NCI-H82 treated with DMSO at 0.1 percent for 48 hours (cell line): ENCODE data around the gene IMP4.

Source experiments
- DNase-seq: peaks from one replicate; lab custom pipeline; 2025; ENCODE audit not compliant: unreplicated experiment; lab: John Stamatoyannopoulos, UW

IMP4 gene

DNA sequence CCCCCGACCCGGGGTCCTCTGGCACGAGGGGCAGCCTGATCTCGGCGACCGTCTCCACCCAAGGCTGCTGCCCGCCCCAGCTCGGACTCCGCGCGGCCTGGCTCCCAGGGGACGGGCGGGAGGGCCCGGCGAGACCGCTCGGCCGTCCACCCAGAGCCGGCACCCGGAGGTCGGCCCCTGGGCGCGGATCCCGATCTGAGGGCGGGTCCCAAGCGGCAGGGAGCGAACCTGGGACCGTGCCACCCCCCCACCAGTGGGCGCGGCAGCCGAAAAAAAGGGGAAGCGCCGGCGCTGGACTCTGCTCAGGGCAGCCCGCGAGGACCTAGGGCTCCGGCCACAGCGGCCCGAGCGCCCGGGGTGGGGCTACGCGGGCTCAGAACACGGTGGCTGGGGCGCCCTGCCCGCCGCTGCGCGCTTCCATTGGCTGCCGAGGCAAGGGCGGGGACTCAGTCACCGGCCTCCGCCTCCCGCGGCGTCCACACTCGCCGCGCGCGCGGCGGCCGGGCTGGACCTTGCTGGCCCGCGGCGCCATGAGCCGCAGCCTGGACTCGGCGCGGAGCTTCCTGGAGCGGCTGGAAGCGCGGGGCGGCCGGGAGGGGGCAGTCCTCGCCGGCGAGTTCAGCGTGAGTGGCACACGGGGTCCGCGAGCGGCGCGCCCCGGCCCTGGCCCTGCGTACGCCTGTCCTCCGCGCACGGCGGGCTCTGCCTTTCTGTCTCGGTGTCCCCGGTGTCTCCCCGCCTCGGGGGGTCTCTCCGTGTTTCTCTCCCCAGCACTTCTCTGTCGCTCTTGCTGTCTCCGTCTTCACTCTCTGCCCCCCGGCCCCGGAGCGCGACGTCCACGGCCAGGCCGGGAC is 13.1 kb downstream of the IMP4 start, which contains the start of gene PTPN18:
Gene PTPN18 (plus strand): TSS at position 479 of the 854 bp plus-strand sequence. CDS start 52 bp downstream, at position 531.
- DNase-seq = peak; percentile 27

DNA sequence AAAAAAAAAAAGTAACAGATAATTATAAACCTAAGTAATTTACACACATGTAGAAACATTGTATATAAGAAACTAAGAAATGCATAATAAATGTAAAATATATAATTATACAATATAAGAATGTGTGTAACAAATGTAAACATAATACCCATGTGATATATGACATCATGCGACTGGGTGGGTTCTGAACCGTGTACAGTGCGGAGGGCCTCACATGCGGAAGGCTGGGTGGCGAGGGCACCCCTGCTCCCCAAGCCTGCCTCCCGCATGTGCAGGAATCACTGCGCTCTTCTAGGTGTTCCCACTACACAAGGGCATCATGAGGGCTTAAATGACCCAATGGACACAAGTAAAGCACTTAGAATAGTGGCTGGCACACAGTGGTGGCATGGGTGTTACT is 15.2 kb downstream of the IMP4 start:
- no peak for DNase-seq

DNA sequence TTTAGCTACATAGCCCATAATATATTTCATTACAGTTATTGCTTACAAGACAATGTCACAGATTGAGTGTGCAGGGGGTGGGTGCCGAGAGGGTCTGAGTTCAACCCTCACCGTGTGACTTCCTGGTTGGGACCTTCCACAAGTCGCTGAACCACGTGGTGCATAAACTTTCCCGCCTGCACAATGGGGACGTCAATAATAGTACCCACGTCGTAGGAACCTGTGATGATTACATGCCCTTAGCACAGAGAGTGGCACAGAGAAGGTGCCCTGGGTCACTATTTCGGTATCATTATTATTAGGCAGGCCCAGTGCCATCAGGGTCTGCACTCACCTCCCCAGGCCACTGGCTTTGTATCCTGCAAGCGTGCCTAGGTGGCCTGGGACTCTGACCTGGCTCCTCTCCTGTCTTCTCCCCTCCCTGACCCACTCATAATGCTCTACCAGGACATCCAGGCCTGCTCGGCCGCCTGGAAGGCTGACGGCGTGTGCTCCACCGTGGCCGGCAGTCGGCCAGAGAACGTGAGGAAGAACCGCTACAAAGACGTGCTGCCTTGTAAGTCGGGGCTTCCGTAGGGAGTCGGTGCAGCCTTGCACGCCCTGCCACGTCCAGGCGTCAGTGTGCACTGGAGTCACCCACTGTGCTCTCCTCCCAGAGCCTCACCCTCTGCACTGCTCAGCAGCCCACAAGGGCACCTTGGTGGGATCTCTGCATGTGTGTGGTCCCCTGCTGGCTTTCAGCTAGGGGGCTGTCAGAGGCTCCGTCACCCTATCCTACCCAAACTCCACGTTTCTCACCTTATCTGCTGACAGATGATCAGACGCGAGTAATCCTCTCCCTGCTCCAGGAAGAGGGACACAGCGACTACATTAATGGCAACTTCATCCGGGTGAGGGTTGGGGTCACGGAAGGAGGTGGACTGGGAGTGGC is 16.0 kb downstream of the IMP4 start:
- DNase-seq = no peak

DNA sequence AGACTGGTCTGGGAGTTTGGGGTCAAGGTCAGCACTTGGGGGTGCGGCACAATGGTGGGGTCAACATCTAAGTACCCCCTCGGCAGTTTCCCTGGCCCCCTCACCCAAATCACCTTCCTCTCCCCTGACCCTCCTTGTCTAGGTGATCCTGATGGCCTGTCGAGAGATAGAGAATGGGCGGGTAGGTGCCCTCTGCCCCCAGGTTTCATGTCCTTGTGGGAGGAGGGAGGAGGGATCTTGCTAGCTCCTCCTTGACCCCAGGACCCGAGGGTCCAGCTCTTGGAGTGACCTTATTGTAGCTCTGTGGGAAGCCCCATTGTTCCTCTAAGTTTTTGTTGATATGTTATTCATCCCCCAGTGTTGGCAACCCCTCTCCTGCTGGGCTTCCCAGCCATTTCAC is 16.8 kb downstream of the IMP4 start:
- DNase-seq = no peak

DNA sequence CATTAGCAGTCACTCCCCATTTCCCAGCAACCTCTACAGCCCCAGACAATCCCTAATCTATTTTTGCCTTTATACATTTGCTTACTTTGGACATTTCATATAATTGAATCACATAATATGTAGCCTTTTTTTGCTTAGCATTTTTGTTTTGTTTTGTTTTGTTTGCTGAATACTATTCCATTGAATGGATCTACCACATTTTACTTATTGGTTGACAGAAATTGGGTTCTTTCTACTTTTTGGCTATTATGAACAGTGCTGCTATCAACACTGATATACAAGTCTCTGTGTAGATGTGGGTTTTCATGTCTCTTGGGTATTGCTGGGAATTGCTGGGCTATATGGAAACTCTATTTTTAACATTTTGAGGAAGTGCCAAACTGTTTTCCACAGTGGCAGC is 20.8 kb downstream of the IMP4 start:
- no peak for DNase-seq

DNA sequence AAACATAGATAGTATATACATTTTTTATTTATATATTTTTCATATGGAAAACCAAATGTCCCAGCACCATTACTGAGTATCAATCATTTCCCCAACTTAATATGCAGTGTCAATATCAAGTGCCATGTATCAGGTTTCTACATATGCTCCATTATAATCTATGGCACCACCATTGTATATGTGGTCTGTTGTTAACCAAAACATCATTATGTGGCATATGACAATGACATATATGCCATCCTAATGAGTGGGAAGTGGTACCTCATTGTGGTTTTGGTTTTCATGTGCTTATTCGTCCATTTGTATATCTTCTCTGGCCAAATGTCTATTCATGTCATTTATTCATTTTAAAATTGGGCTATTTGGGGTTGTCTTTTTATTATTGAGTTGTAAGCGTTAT is 22.4 kb downstream of the IMP4 start:
- DNase-seq = no peak

DNA sequence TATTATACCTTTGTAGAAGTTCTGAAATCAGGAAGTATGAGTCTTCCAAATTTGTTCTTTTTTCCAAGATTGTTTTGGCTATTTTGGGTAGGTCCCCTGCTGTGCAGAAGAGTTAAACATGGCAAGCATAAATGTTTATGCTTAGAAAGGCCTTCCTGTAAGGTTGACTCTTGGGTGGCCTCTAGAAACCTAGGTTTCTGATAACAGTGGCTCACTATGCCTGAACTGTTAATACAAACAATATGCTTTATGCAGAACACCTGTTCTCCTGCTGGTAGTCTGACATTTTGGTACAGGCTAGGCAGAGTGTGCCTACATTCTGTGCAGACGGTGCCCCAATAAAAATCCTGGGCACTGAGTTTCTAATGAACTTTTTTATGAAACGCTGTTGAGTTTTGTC is 23.3 kb downstream of the IMP4 start:
- DNase-seq = no peak

DNA sequence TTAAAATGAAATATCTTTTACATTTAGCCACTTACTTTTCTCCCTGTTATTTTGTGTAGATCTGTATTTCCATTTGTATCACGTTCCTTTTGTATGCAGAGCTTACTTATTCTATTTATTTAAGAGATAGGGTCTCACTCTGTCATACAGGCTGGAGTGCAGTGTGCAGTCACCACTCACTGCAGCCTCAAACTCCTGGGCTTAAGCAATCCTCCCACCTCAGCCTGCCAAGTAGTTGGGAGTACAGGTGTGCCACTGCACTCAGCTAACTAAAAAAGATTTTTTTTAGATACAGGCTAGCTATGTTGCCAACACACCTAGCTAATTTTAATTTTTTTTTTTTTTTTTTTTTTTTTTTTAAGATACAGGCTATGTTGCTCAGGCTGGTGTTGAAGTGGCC is 24.0 kb downstream of the IMP4 start:
- no peak for DNase-seq

DNA sequence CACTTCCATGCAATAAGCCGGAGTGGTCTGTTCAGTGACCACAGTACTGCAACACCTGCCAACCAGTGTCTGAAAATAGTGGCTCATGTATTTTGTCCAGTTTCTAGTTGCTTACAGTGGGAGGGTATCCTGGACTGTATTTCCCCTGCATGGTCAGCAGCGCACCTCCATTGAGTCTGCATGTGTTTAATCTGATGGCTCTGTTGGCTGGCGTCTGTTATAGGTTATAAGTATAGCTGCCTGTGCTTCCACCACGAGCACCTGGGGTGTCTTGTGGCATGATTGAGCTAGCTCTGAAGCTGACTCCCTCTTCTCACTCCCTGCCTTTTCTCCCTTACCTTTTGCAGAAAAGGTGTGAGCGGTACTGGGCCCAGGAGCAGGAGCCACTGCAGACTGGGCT is 26.1 kb downstream of the IMP4 start:
- no peak for DNase-seq

DNA sequence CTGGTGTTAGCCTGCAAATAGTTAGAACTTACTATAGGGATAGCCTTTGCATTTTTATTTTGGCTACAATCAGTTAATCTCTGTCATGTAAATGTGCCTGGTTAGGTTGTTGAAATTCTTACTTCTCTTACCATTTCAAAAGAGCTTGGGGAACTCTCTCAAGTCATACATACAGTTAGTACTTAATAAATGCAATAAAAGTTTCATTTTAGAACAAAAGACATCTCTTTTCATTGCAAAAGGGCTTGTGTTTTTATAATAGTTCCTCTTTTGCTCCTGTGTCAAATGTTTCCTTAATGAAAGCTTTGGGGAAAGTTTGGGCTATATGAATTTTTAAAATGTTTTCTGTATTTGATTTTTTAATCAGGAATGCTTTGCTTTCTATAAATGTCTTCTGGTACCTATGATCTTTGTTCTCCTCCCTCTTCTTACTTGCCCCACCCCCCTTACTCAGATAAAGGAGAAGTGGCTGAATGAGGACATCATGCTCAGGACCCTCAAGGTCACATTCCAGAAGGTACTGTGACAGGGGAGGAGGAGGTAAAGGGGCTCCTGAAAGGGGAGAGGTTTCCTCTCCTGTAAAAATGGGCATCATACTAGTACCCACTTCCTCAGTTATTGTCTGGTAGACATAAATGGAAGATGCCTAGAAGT is 26.7 kb downstream of the IMP4 start:
- no peak for DNase-seq

DNA sequence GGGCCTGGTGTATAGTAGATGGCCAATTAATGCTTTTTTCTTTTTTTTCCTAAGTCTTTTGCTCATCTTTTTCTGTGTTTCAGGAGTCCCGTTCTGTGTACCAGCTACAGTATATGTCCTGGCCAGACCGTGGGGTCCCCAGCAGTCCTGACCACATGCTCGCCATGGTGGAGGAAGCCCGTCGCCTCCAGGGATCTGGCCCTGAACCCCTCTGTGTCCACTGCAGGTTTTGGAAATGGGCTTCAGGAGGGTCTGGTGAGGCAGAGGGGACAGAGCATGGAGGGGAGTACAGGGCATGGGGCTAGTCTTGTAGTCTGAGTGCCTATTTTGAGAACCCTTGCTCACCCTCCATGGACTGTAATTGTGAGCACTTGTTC is 27.3 kb downstream of the IMP4 start:
- no peak for DNase-seq

DNA sequence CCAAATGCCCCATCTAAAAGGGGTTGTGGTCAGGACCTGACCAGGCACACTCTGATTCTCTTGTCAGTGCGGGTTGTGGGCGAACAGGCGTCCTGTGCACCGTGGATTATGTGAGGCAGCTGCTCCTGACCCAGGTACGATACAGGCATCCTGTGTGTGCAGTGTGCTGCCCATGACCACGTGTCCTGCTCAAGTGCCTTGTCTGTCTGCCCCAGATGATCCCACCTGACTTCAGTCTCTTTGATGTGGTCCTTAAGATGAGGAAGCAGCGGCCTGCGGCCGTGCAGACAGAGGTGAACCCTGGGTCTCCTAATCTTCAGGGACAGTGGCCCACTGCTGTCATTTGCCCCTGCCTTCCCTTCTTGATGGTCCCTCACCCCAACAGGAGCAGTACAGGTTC is 27.8 kb downstream of the IMP4 start:
- DNase-seq = no peak

DNA sequence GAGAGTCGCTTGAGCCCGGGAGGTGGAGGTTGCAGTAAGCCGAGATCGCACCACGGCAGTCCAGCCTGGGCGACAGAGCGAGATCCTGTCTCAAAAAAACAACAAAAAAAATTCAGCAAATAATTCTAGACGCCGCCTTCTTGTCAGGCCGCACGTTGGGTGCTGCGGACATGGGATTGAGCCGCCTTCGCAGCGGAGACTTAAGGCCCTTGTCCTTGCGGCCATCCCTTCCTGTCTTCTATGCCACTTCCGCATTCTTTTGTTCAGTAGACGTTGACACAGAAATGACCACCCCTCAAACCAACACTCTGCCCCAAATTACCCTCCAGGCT is 29.0 kb downstream of the IMP4 start:
- DNase-seq = no peak

DNA sequence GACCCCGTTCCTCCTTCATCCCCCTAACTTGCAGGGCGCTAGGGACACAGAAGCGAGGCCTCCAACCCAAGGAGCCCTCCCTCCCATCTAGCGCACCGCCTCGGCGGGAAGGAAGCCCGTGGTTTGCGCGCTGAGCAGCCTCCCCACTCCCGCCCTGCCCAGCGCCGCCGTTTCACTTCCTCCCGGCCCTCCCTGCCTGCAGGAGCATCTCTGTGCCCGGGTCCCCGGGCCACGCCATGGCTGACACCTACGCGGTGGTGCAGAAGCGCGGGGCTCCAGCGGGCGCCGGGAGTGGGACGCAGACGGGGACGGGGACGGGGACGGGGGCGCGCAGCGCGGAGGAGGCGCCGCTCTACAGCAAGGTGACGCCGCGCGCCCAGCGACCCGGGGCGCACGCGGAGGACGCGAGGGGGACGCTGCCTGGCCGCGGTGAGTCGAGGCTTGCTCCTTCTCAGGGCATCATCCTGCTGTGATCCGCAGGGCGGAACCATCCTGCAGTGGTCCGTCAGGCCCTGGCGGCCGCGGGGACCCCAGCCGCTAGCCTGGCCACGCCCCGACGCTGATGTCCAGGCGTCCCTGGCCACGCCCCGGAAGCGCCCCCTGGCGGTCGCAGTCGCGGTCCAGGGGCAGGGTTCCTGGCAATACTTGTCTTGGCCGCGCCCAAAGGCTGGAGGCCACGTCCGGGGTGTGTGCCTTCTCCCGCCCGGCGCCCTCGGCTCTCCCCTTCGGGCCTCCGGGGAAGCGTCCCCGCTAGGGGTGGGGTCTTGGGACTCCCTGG is 29.5 kb downstream of the IMP4 start:
- DNase-seq = no peak

DNA sequence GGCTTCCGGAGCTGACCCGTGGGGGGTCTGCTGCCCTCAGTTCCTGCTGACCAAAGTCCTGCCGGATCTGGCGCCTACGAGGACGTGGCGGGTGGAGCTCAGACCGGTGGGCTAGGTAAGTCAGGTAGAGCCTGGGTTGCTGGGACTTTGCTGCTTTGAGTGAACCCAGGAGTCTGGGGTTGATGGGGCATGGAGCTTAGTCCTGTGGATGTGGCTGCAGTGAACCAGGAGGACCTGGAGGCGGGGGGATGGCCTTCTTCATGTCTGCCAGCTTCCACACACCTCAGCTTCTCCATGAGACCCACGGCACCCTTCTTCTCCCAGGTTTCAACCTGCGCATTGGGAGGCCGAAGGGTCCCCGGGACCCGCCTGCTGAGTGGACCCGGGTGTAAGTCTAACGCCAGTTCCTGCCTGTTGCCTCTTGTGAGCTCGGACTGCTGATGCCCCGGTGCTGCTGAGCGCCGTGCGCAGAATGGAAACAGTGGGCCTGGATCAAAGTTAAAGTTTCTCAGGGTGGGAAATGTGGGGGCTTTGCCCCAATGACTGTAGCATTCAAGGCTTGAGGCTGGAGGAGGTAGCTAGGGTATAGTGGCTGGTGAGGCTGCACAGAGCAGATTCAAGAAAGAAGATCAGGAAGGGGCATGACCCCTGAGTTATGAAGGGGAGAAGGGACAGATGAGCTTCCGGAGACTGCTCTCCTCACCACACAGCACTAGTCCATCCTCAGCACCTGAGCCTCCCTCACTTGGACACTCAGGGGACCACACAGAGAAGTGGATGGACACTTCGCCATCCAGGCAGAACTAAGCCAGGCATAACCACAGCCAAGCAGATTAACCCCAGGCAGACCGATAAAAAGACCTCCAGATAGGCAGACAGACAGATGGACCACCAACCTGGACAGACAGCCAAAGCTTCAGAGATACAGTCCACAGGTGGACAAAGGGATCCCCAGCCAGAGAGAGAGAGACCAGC is 30.4 kb downstream of the IMP4 start:
- DNase-seq = no peak

DNA sequence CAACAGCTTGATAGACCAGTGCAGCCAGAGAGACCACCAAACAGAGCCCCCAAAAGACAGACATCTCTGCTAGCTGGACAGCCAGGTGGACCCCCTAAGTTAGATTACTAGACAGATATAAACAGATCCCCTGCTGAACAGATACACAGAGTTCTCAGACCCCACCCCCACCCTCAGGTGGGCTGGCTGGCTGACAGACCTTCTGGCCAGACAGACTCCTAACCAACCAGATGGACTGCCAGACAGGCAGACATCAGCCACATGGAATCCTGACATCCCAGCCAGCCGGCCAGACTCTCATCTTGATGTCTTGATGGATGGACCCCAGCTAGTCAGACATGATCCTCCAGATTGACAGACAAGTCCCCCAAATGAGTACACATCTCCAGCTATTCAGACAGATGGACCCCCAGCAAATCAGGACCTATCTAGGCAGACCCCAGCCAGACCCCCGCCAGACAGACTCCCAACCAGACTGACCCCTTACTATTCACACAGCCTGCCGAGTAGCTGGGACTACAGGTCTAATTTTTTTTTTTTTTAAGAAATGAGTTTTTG is 31.2 kb downstream of the IMP4 start:
- no peak for DNase-seq

DNA sequence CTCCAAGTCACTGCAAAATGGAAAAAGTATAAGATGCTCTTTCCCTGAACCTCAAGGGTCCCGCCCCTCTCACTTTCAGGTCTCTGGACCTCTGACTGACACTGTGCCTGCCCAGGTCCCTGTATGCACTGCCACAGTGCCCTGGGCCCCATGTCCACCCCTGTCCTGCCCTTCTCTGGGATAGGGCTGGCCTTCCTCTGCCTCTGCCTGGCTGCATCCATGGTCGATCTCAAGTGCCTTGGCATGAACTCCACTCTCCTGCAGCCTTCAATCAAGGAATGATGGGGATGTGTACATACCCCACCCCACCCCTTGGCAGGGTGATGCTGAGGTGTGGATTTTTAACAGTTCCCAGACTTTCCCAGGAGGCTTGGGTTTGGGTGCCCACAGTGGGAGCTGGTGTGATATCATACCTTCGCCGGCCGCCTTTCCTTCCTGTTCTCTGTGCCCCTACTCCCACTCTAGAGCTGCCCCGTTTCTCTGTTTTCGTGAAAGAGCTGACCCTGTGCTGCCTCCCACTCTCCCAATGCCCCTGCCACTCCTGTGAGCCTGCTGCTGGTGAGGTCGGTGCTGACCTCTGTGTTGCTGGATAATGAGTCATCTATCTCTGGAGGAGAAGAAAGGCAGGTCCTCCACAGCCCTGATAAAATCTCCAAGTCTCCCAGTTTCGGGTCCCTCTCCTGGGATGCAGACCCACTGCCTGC is 32.0 kb downstream of the IMP4 start:
- DNase-seq = no peak

DNA sequence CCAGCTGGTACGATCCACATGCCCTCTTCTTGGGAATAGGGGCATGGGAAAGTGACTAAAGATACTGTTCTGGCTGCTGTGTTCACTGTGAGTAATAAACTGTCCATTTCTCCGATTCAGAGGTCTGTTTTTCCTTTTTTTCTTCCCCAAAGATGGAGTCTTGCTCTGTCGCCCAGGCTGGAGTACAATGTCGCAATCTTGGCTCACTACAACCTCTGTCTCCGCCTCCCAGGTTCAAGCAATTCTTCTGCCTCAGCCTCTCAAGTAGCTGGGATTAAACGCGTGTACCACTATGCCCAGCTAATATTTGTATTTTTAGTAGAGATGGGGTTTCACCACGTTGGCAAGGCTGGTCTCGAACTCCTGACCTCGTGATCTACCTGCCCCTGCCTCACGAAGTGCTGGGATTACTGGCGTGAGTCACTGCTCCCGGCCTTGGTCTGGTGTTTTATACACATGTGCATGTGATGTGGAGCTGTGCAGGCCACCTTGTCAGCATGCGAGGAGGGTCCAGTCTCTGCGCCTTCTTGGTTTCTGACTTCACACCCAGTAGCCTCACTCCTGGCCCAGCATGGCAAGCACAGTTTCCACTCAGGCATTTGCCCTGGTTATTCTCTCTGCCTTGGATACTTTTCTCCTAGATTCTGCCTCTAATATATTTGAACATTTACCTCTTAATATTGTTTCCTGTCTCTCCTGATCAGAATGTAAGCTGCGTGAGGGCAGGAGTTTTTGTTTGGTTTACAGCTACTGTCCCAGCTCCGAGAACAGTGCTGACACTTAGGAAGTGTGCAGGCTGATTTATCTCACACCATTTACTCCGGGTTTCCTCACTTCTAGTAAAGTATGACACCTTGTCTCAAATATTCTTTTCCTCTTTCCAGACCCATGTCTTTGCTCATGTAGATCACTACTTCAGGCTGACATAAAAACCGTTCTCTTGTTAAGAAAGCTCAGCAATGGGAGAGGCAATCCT is 32.9 kb downstream of the IMP4 start:
- no peak for DNase-seq
